ENCODE results near the gene SHROOM3. TPM values are rescaled to one million over a fixed set of nuclear protein-coding genes. Genes with fewer than 3 reads are reported as not detected.

Gene SHROOM3
- 2.7 and 8.0 TPM in 2 replicates for polyA plus RNA-seq
- polyA minus RNA-seq = 20.5 and 26.5 TPM in 2 replicates

GRCh38 chr4:76434901-76435527 lies at the start of gene SHROOM3:
Gene SHROOM3, plus strand, starts transcription at chr4:76435229. Its CDS starts 824 bp downstream, at chr4:76436053.
- Histone ChIP-seq H3K79me2 (replicated peaks; ENCODE audit: insufficient read depth, low read length) (peaks cover 63% of the 10 kb centered on the region), H3K27ac (ENCODE audit: low read length) (no peak within 1 kb of the TSS), H3K27me3 (ENCODE audit: insufficient read depth, low read depth, low read length) (no peaks in the 10 kb centered on the region), H3K9ac (ENCODE audit: low read length) (no peak within 1 kb of the TSS), H3K4me3 (ENCODE audit: low read length) (peak within 1 kb of the TSS; percentile 53), H2AFZ (ENCODE audit: low read depth, low read length) (no peak within 1 kb of the TSS), H3K9me3 (ENCODE audit: low read length) (no peaks in the 10 kb centered on the region), H4K20me1 (ENCODE audit: insufficient read depth) (no peaks in the 10 kb centered on the region), H3F3A (ENCODE audit: insufficient read depth, low read length, poor library complexity, severe bottlenecking) (peaks cover 5% of the 10 kb centered on the region), H3K9me2 (ENCODE audit: insufficient read depth, low read length) (no peaks in the 10 kb centered on the region), H3K4me2 (ENCODE audit: low read length) (peak within 1 kb of the TSS; percentile 6), H3K36me3 (ENCODE audit: insufficient read depth, low read length) (no peaks in the 10 kb centered on the region)
- TF ChIP-seq MXI1 (conservative IDR thresholded peaks at IDR 0.05; ENCODE audit: poor library complexity, severe bottlenecking) (no peak), EP300 (conservative IDR thresholded peaks at IDR 0.05; ENCODE audit: poor library complexity, severe bottlenecking) (no peak), EZH2 (IDR thresholded peaks at IDR 0.05; ENCODE audit: borderline replicate concordance, insufficient read depth, low read length, poor library complexity, severe bottlenecking) (no peak), SMC3 (conservative IDR thresholded peaks at IDR 0.05; ENCODE audit: poor library complexity) (no peak), TAF1 (IDR thresholded peaks at IDR 0.05; ENCODE audit: low read depth) (no peak), POLR2AphosphoS5 (IDR thresholded peaks at IDR 0.05) (no peak), REST (IDR thresholded peaks at IDR 0.05; ENCODE audit: borderline replicate concordance) (no peak), RAD21 (conservative IDR thresholded peaks at IDR 0.05) (no peak)
- TF ChIP-seq, protein P1, sequence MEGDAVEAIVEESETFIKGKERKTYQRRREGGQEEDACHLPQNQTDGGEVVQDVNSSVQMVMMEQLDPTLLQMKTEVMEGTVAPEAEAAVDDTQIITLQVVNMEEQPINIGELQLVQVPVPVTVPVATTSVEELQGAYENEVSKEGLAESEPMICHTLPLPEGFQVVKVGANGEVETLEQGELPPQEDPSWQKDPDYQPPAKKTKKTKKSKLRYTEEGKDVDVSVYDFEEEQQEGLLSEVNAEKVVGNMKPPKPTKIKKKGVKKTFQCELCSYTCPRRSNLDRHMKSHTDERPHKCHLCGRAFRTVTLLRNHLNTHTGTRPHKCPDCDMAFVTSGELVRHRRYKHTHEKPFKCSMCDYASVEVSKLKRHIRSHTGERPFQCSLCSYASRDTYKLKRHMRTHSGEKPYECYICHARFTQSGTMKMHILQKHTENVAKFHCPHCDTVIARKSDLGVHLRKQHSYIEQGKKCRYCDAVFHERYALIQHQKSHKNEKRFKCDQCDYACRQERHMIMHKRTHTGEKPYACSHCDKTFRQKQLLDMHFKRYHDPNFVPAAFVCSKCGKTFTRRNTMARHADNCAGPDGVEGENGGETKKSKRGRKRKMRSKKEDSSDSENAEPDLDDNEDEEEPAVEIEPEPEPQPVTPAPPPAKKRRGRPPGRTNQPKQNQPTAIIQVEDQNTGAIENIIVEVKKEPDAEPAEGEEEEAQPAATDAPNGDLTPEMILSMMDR (IDR thresholded peaks at IDR 0.05; ENCODE audit: poor library complexity, severe bottlenecking) = no peak

- Histone ChIP-seq H4K20me1 (ENCODE audit: insufficient read depth) (no peaks in the 10 kb centered on the region), H3K27me3 (ENCODE audit: insufficient read depth, low read depth, low read length) (no peaks in the 10 kb centered on the region), H2AFZ (ENCODE audit: low read depth, low read length) (no peak overlapping the region), H3K9ac (ENCODE audit: low read length) (no peak overlapping the region), H3K9me3 (ENCODE audit: low read length) (no peaks in the 10 kb centered on the region), H3K4me3 (ENCODE audit: low read length) (no peak overlapping the region), H3K9me2 (ENCODE audit: insufficient read depth, low read length) (no peaks in the 10 kb centered on the region), H3K36me3 (ENCODE audit: insufficient read depth, low read length) (no peaks in the 10 kb centered on the region), H3K79me2 (replicated peaks; ENCODE audit: insufficient read depth, low read length) (no peaks in the 10 kb centered on the region), H3K27ac (ENCODE audit: low read length) (no peak overlapping the region), H3K4me2 (ENCODE audit: low read length) (no peak overlapping the region), H3F3A (ENCODE audit: insufficient read depth, low read length, poor library complexity, severe bottlenecking) (no peaks in the 10 kb centered on the region)
- no peak for TF ChIP-seq MXI1 (conservative IDR thresholded peaks at IDR 0.05; ENCODE audit: poor library complexity, severe bottlenecking)
- no peak for TF ChIP-seq EP300 (conservative IDR thresholded peaks at IDR 0.05; ENCODE audit: poor library complexity, severe bottlenecking)
- TF ChIP-seq, protein P1 (IDR thresholded peaks at IDR 0.05; ENCODE audit: poor library complexity, severe bottlenecking) = no peak
- TF ChIP-seq POLR2AphosphoS5 (IDR thresholded peaks at IDR 0.05) = no peak
- TF ChIP-seq SMC3 (conservative IDR thresholded peaks at IDR 0.05; ENCODE audit: poor library complexity) = no peak
- TF ChIP-seq REST (IDR thresholded peaks at IDR 0.05; ENCODE audit: borderline replicate concordance) = no peak
- TF ChIP-seq RAD21 (conservative IDR thresholded peaks at IDR 0.05) = no peak
- TF ChIP-seq EZH2 (IDR thresholded peaks at IDR 0.05; ENCODE audit: borderline replicate concordance, insufficient read depth, low read length, poor library complexity, severe bottlenecking) = no peak
- no peak for TF ChIP-seq TAF1 (IDR thresholded peaks at IDR 0.05; ENCODE audit: low read depth)
These were observed 49.1 kb upstream of the SHROOM3 start for GRCh38 chr4:76385974-76386373.

All from neural cell (in vitro differentiated cells).